Lung (tissue), 12 donors: ENCODE data around the gene GLMN. TPM values are rescaled to one million over a fixed set of nuclear protein-coding genes. Genes with fewer than 3 reads are reported as not detected.
"Not testable (repeated sequence)": the region's sequence is repeated elsewhere in the genome, so short reads cannot be mapped to it uniquely, and the experiment has no call there.

Experiments used
- ATAC-seq: fragments of 200-7000 bp; cut with Tn5 transposase; one replicate; pipeline ENCODE4 v1.9.1; 2020; ENCODE audit warnings: moderate number of reproducible peaks; ENCODE audit not compliant: insufficient read depth, low FRiP score
- DNase-seq, 3 donors: peaks; one replicate each; pipeline ENCODE4 v3.0.0-alpha.2; 2013 to 2017
- H3K27ac ChIP-seq, 2 donors: one replicate each; pipeline ENCODE4 v1.5.1; 2013; ENCODE audit warnings: mild to moderate bottlenecking in 2 of 2, moderate library complexity in 2 of 2, control low read depth in 1 of 2, inconsistent platforms in 1 of 2, low read depth in 1 of 2, low read length in 1 of 2
- H3K27me3 ChIP-seq, 3 donors: one replicate each; pipeline ENCODE4 v1.5.1; 2013; ENCODE audit warnings: low read length in 2 of 3; ENCODE audit not compliant: control insufficient read depth in 3 of 3, insufficient read depth in 3 of 3
- H3K36me3 ChIP-seq, 4 donors: one replicate each; pipeline ENCODE4 v1.5.1; 2013; ENCODE audit warnings: low read length in 4 of 4, mild to moderate bottlenecking in 1 of 4, moderate library complexity in 1 of 4; ENCODE audit not compliant: control insufficient read depth in 4 of 4, insufficient read depth in 4 of 4
- H3K4me1 ChIP-seq, 5 donors: one replicate each; pipeline ENCODE4 v1.5.1; 2013; ENCODE audit warnings: low read length in 5 of 5, mild to moderate bottlenecking in 2 of 5, moderate library complexity in 1 of 5; ENCODE audit not compliant: control insufficient read depth in 5 of 5, insufficient read depth in 5 of 5
- H3K4me3 ChIP-seq: one replicate; pipeline ENCODE4 v1.5.1; 2013; ENCODE audit warnings: mild to moderate bottlenecking, control low read depth, moderate library complexity
- H3K9ac ChIP-seq, 2 donors: one replicate each; pipeline ENCODE4 v1.5.1; 2013; ENCODE audit warnings: low read length in 2 of 2, control low read depth in 1 of 2; ENCODE audit not compliant: insufficient read depth in 1 of 2
- H3K9me3 ChIP-seq, 4 donors: one replicate each; pipeline ENCODE4 v1.5.1; 2013; ENCODE audit warnings: low read length in 3 of 4, mild to moderate bottlenecking in 1 of 4, moderate library complexity in 1 of 4; ENCODE audit not compliant: control insufficient read depth in 4 of 4, insufficient read depth in 3 of 4
- WGBS, 2 donors: extraction: QIAGEN DNeasy Blood & Tissue Kit; methylation state at CpG; one replicate each; pipeline ENCODE4 v1.1.7; 2013; 5-methylcytosine and 5-hydroxymethylcytosine counted together
- polyA plus RNA-seq, 2 donors: library from polyadenylated mRNA; stranded (reverse); fragments of 200-250 nt; gene quantifications; one replicate each; pipeline ENCODE4 v1.2.1, GENCODE V29; 2013
- total RNA-seq, 2 donors: library from RNA; depleted of rRNA in 1 of 2; stranded (reverse); fragments of >200 nt in 1 of 2; gene quantifications; one replicate each; pipeline ENCODE4 v1.2.1, GENCODE V29; 2014 to 2021
- TF ChIP-seq, protein P1 (sequence below): IDR thresholded peaks from 2 replicates; pipeline ENCODE4 v1.5.1; 2012; ENCODE audit warnings: mild to moderate bottlenecking; ENCODE audit errors: control extremely low read depth, extremely low read depth
- donor health status: control.
- donor health status: control.
- donor health status: Bipolar disorder and iron deficiency.
- donor health status: healthy.
- donor health status: DM: yes; HTN: yes; CAD: no.

GLMN gene
- total and polyA plus RNA-seq, 4 donors = 3.9 to 20.6 (median 9.5) TPM

- DNase-seq (peak in 2 of 3 donors; percentile 29 to 34), ATAC-seq (no peak)
- H3K4me3 ChIP-seq = peak overlapping the region; percentile 98
- H3K9me3 ChIP-seq = no peaks in the 10 kb centered on the region
- TF ChIP-seq, protein P1, sequence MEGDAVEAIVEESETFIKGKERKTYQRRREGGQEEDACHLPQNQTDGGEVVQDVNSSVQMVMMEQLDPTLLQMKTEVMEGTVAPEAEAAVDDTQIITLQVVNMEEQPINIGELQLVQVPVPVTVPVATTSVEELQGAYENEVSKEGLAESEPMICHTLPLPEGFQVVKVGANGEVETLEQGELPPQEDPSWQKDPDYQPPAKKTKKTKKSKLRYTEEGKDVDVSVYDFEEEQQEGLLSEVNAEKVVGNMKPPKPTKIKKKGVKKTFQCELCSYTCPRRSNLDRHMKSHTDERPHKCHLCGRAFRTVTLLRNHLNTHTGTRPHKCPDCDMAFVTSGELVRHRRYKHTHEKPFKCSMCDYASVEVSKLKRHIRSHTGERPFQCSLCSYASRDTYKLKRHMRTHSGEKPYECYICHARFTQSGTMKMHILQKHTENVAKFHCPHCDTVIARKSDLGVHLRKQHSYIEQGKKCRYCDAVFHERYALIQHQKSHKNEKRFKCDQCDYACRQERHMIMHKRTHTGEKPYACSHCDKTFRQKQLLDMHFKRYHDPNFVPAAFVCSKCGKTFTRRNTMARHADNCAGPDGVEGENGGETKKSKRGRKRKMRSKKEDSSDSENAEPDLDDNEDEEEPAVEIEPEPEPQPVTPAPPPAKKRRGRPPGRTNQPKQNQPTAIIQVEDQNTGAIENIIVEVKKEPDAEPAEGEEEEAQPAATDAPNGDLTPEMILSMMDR = no peak
- peak overlapping the region; percentile 99 to 100 for H3K27ac ChIP-seq
- peaks cover 0 to 12% (median 5%) of the 10 kb centered on the region in 4 donors for H3K36me3 ChIP-seq
- H3K27me3 ChIP-seq = no peaks in the 10 kb centered on the region
- peak overlapping the region; percentile 88 to 96 for H3K9ac ChIP-seq
- 41 to 48% methylated on average over 11 of the region's 11 CpGs for WGBS, 2 donors
- peaks cover 0 to 20% (median 8%) of the 10 kb centered on the region in 5 donors for H3K4me1 ChIP-seq
These were observed 827 bp upstream of the GLMN start for GRCh38 chr1:92299477-92300150.

GRCh38 chr1:92298213-92298572, 594 bp downstream of the GLMN start:
- peak overlapping the region; percentile 98 for H3K4me3 ChIP-seq
- H3K27ac ChIP-seq = peak overlapping the region; percentile 99 to 100
- no peaks in the 10 kb centered on the region for H3K27me3 ChIP-seq
- TF ChIP-seq, protein P1 = no peak
- peak overlapping the region; percentile 95 to 96 for H3K9ac ChIP-seq
- DNase-seq = peak in 1 of 3 donors; percentile 56
- peaks cover 0 to 20% (median 8%) of the 10 kb centered on the region in 5 donors for H3K4me1 ChIP-seq
- no peaks in the 10 kb centered on the region for H3K9me3 ChIP-seq
- peaks cover 0 to 14% (median 5%) of the 10 kb centered on the region in 4 donors for H3K36me3 ChIP-seq
- ATAC-seq = no peak
- 3 to 12% methylated on average over 3 of the region's 3 CpGs for WGBS, 2 donors

DNA sequence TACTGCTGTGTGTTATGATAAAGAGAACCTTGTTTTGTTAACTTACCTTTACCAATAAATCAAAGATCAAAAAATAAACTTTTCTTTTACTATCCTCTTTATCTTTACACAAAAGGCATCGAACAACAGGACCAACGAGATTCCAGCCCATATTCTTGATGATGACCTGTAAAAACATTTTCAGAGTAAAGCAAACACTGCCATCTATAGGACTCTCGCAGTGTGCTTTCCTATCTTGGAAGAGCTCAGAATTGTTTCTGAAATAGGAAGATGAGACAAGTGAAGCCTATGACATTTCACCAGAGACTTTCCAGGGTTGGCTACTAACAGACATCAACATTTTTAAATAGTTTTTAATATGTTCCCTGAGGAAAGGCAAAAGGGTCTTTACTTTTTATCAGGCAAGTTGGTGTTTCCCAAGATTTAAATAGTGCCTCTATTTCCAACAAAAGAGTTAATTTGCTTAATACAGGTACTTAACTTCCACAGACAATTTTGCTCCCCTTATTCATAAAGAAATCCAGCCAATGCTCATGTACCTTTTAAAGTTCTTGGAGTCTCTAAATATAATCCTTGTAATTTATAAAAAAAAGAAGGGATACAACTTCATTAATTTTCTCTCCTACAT, 7.3 kb downstream of the GLMN start:
- H3K27ac ChIP-seq = no peak overlapping the region
- no peaks in the 10 kb centered on the region for H3K27me3 ChIP-seq
- TF ChIP-seq, protein P1 = peak; percentile 23
- 22 to 32% methylated on average over 3 of the region's 3 CpGs for WGBS, 2 donors
- H3K4me1 ChIP-seq = no peaks in the 10 kb centered on the region
- H3K4me3 ChIP-seq = no peak overlapping the region
- DNase-seq (peak; percentile 17 to 83 (median 74)), ATAC-seq (no peak)
- peaks cover 0 to 44% (median 19%) of the 10 kb centered on the region in 4 donors for H3K36me3 ChIP-seq
- H3K9ac ChIP-seq = no peak overlapping the region
- H3K9me3 ChIP-seq = no peaks in the 10 kb centered on the region

DNA sequence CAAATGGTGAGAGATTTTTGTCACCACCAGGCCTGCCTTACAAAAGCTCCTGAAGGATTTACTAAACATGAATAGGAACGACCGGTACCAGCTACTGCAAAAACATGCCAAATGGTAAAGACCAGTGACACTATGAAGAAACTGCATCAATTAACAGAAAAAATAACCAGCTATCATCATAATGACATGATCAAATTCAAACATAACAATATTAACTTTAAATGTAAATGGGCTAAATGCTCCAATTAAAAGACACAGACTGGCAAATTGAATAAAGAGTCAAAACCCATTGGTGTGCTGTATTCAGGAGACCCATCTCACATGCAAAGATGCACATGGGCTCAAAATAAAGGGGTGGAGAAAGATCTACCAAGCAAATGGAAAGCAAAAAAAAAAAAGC, 17.4 kb downstream of the GLMN start:
- H3K4me3 ChIP-seq, ATAC-seq, H3K27me3 ChIP-seq, DNase-seq, H3K9me3 ChIP-seq, H3K9ac ChIP-seq, H3K27ac ChIP-seq, H3K4me1 ChIP-seq: not testable (repeated sequence)
- 100% methylated on average over 2 of the region's 2 CpGs for WGBS, 2 donors
- peaks cover 0 to 14% (median 11%) of the 10 kb centered on the region in 4 donors for H3K36me3 ChIP-seq

GRCh38 chr1:92279781-92280180, 19.0 kb downstream of the GLMN start:
- not testable (repeated sequence) for DNase-seq, H3K9ac ChIP-seq, H3K27me3 ChIP-seq, H3K27ac ChIP-seq, H3K4me3 ChIP-seq, H3K4me1 ChIP-seq, H3K9me3 ChIP-seq, ATAC-seq
- 95 to 98% methylated on average over 15 of the region's 15 CpGs for WGBS, 2 donors
- H3K36me3 ChIP-seq = peaks cover 0 to 25% (median 12%) of the 10 kb centered on the region in 4 donors
